M059J (cell line): ENCODE measurements around the gene C21orf91. TPM values are rescaled to one million over a fixed set of nuclear protein-coding genes. Genes with fewer than 3 reads are reported as not detected.

ENCODE experiments used
- DNase-seq: peaks from one replicate; pipeline ENCODE4 v3.0.0-alpha.2; 2012; ENCODE audit warnings: low read depth
- total RNA-seq: library from RNA; depleted of rRNA; stranded (reverse); fragments of >200 nt; shearing (Covaris generic); gene quantifications from 2 replicates; pipeline ENCODE4 v1.2.3, GENCODE V29; 2014

Gene C21orf91
- total RNA-seq, 1 experiment from 2014 or later, result 10.9 TPM

- no peak for DNase-seq
These were observed 20.4 kb downstream of the C21orf91 start for GRCh38 chr21:17798796-17799195.

GRCh38 chr21:17797967-17798366, 21.2 kb downstream of the C21orf91 start:
- no peak for DNase-seq

- no peak for DNase-seq
These were observed 22.7 kb downstream of the C21orf91 start for GRCh38 chr21:17796503-17796902.

- no peak for DNase-seq
These were observed 23.1 kb downstream of the C21orf91 start for GRCh38 chr21:17796037-17796403.

GRCh38 chr21:17795146-17796036, 23.8 kb downstream of the C21orf91 start:
- no peak for DNase-seq

- DNase-seq, result no peak
These were observed 24.5 kb downstream of the C21orf91 start for GRCh38 chr21:17794518-17795145.

- DNase-seq, result peak; percentile 54
These were observed 25.7 kb downstream of the C21orf91 start for GRCh38 chr21:17793246-17794123.

GRCh38 chr21:17789656-17790055, 29.5 kb downstream of the C21orf91 start:
- no peak for DNase-seq

- DNase-seq, result no peak
These were observed 30.1 kb downstream of the C21orf91 start for GRCh38 chr21:17789069-17789468.

- DNase-seq, result no peak
These were observed 32.3 kb downstream of the C21orf91 start for GRCh38 chr21:17786851-17787181.

- DNase-seq, result no peak
These were observed 32.9 kb downstream of the C21orf91 start for GRCh38 chr21:17786071-17786850.

- DNase-seq, result no peak
These were observed 33.8 kb downstream of the C21orf91 start for GRCh38 chr21:17785403-17785788.

- DNase-seq, result peak; percentile 77
These were observed 34.4 kb downstream of the C21orf91 start for GRCh38 chr21:17784604-17785402.

GRCh38 chr21:17784180-17784598, 35.0 kb downstream of the C21orf91 start:
- DNase-seq, result no peak

- no peak for DNase-seq
These were observed 35.5 kb downstream of the C21orf91 start for GRCh38 chr21:17783481-17784179.

GRCh38 chr21:17783003-17783402, 36.2 kb downstream of the C21orf91 start:
- DNase-seq, result no peak

GRCh38 chr21:17782051-17782450, 37.1 kb downstream of the C21orf91 start:
- DNase-seq, result no peak

- no peak for DNase-seq
These were observed 37.6 kb downstream of the C21orf91 start for GRCh38 chr21:17781524-17781923.

- DNase-seq, result peak; percentile 47
These were observed 38.6 kb downstream of the C21orf91 start for GRCh38 chr21:17780539-17780938.

GRCh38 chr21:17779980-17780379, 39.2 kb downstream of the C21orf91 start:
- no peak for DNase-seq
